LNCAP (cell line): ENCODE results near the gene IKZF1.

Experiments
- TF ChIP-seq, protein P1 (sequence below): fragments of 450-650 bp; IDR thresholded peaks from 2 replicates; pipeline ENCODE4 v1.5.1; 2017; ENCODE audit warnings: mild to moderate bottlenecking

IKZF1 gene

DNA sequence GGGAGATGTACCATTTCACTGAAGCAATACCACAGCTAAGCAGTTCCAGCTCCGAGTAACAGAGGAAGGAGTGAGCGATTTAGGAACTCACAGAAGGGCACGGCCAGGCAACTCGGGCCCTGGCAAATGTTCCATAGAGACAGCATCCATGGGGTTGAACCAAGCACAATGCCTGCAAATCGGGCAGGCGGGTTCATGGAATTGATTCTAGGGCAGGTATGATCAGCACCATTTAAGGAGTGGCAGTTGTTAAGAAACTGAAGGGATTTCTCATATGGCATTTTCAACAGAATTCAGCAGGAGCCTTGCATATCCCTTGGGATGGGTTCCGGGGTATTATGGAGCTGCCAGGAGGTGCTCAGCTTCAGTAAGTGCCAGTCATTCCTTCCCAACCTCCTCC lies 66.4 kb downstream of the IKZF1 start:
- TF ChIP-seq, protein P1, sequence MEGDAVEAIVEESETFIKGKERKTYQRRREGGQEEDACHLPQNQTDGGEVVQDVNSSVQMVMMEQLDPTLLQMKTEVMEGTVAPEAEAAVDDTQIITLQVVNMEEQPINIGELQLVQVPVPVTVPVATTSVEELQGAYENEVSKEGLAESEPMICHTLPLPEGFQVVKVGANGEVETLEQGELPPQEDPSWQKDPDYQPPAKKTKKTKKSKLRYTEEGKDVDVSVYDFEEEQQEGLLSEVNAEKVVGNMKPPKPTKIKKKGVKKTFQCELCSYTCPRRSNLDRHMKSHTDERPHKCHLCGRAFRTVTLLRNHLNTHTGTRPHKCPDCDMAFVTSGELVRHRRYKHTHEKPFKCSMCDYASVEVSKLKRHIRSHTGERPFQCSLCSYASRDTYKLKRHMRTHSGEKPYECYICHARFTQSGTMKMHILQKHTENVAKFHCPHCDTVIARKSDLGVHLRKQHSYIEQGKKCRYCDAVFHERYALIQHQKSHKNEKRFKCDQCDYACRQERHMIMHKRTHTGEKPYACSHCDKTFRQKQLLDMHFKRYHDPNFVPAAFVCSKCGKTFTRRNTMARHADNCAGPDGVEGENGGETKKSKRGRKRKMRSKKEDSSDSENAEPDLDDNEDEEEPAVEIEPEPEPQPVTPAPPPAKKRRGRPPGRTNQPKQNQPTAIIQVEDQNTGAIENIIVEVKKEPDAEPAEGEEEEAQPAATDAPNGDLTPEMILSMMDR = no peak

DNA sequence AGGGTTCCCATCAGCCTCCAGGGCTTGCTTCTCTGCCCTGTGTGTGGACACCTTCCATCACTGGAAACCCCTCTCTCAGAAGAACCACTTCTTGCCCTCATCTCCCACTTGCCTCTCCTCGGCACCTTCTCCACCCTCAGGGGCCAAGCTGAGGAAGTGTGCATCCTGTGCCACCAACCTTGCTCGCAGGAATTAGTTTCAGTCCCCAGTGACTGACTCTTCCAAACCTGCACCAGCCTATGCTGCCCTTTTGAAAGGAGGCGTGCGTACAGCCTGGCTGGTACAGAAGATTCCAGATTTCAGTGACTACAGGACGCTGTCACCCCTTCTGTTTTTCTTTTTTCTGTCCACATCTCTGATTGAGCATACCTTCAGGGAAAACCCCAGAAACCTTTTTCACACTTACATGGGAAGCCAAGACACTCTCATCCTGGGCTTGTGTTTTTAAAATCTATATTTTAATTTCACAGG lies 67.1 kb downstream of the IKZF1 start:
- TF ChIP-seq, protein P1 = no peak

DNA sequence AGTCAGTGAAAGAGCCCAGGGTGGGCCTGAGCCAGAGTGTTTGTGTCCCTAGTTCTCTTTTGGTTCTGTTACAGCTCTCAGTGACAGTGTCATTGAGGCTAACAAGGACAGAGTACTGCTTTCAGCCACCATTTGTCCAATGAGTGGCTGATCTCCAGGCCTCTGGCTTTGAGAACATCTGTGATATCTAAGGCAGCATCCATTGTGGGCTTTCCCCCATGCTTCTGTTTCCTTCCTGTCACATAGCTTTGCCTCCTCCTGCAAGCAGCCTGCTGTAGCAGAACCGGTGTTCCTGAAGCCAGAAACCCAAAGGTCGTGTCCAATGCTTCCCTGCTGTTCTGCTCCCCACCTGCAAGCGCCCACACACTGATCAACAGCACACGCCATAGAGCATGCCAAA lies 68.4 kb downstream of the IKZF1 start:
- TF ChIP-seq, protein P1 = no peak

DNA sequence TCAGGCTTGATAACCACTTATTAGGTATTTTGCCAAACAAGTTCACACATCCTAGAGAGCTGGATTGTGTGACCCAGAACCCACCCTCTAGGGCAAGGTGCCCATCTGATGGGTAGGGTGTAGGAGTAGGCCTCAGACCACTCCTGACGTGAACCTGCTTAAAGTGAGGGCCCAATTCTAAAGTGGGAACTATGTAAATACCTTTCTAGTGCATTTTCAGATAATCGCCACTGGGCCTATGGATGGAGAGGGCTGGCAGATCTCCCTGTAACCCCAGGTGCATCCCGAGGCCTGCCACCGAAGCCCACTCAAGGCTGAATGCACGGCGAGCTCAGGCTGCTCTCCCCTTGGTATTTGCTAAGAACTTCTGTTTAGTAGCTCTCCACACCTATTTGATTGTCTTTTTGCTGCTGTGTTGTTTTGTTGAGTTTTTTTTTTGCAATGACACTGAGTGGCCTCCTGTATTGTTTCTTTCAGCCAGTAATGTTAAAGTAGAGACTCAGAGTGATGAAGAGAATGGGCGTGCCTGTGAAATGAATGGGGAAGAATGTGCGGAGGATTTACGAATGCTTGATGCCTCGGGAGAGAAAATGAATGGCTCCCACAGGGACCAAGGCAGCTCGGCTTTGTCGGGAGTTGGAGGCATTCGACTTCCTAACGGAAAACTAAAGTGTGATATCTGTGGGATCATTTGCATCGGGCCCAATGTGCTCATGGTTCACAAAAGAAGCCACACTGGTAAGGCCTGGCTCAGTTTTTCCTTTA lies 71.7 kb downstream of the IKZF1 start:
- TF ChIP-seq, protein P1 = no peak

DNA sequence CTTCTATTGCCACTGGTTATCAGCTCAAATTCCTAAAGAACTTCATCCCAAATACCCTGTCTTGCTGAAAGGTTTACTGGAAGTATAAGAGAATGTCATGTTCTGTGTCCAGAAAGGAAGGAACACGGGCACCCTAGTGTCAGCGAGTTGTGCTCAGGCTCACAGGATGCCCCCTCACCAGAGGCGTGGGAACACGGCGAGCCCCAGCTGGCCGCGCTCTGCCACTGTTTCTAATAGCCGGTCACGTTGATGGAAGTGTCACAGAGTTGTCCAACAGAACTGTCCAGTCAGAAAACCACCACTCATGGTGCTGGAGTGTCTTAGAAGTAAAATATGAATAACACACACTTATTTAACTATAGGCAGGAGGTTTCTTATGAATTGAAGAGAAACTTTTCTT lies 72.8 kb downstream of the IKZF1 start:
- TF ChIP-seq, protein P1 = no peak

DNA sequence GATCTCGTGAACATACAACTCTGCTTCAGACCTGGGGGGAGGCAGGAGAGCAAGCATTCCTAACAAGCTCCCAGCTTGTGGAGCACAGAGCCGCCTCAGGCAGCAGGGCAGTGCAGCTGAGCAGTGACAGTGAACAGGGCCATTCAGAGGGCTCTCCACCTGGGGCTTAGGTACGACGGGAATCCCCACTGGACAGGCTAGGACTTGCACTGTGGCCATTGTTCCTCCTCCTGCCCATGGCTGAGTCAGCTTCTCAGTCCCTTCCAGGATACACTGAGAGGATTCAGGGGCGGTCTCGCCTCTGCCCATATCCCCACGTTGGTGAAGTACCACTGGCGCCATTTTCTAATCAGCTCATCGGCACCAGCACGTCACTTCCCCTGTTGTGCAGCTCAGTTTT lies 74.6 kb downstream of the IKZF1 start:
- TF ChIP-seq, protein P1 = no peak

DNA sequence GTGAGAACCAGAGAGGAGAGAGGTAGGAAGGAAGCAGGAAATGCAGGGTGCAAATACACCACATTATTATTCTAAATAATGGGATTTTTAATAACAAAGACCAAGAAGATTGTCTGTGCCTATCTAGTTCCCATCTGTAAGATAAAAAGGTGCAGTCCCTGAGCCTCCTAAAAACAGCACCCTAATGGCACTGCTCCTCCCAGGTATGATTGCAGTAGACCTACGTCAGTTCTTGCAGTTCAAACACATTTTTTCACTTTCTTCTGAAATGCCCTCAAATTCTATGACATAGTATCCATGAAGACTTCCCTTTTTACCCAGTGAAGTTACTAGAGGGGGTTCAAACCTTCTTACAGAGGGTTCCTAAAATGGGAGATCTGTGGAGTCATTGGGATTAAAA lies 75.0 kb downstream of the IKZF1 start:
- TF ChIP-seq, protein P1 = no peak
